NCI-H146 treated with DMSO at 0.1 percent for 48 hours (cell line): ENCODE measurements around the gene SOD2.
"Not testable (repeated sequence)": the region's sequence is repeated elsewhere in the genome, so short reads cannot be mapped to it uniquely, and the experiment has no call there.

ENCODE experiments used
- DNase-seq: peaks from one replicate; lab custom pipeline; 2025; ENCODE audit not compliant: unreplicated experiment; lab: John Stamatoyannopoulos, UW

Gene SOD2

GRCh38 chr6:159693128-159693893 lies at the start of gene SOD2:
Gene SOD2 (minus strand): TSS chr6:159693241. CDS start chr6:159693167, 74 bp downstream.
- peak; percentile 87 for DNase-seq

- DNase-seq: no peak
Measured at GRCh38 chr6:159742165-159742564, 49.1 kb upstream of the SOD2 start.

- no peak for DNase-seq
Measured at GRCh38 chr6:159739341-159739740, 46.3 kb upstream of the SOD2 start.

GRCh38 chr6:159736908-159737307 lies 43.9 kb upstream of the SOD2 start:
- DNase-seq: no peak

GRCh38 chr6:159733395-159733794 lies 40.4 kb upstream of the SOD2 start:
- not testable (repeated sequence) for DNase-seq

- DNase-seq: not testable (repeated sequence)
Measured at GRCh38 chr6:159732550-159732949, 39.5 kb upstream of the SOD2 start.

GRCh38 chr6:159730332-159730676 lies 37.3 kb upstream of the SOD2 start:
- no peak for DNase-seq

GRCh38 chr6:159729598-159730331 lies 36.7 kb upstream of the SOD2 start:
- DNase-seq: no peak

GRCh38 chr6:159728531-159728964 lies 35.5 kb upstream of the SOD2 start:
- no peak for DNase-seq

- DNase-seq: peak; percentile 48
Measured at GRCh38 chr6:159727717-159728445, 34.8 kb upstream of the SOD2 start.

GRCh38 chr6:159726918-159727716 lies 34.1 kb upstream of the SOD2 start, which contains the start of gene WTAP:
Gene WTAP (plus strand): TSS chr6:159727506. CDS start chr6:159736266, 8,760 bp downstream.
- DNase-seq: peak; percentile 97

GRCh38 chr6:159726255-159726917 lies 33.3 kb upstream of the SOD2 start:
- peak; percentile 88 for DNase-seq

GRCh38 chr6:159725208-159725607 lies 32.2 kb upstream of the SOD2 start:
- DNase-seq: not testable (repeated sequence)

GRCh38 chr6:159724778-159725177 lies 31.7 kb upstream of the SOD2 start:
- no peak for DNase-seq

GRCh38 chr6:159723259-159723658 lies 30.2 kb upstream of the SOD2 start:
- DNase-seq: no peak

- no peak for DNase-seq
Measured at GRCh38 chr6:159722655-159723054, 29.6 kb upstream of the SOD2 start.

- not testable (repeated sequence) for DNase-seq
Measured at GRCh38 chr6:159721981-159722380, 28.9 kb upstream of the SOD2 start.

GRCh38 chr6:159720708-159721107 lies 27.7 kb upstream of the SOD2 start:
- peak; percentile 64 for DNase-seq

- DNase-seq: no peak
Measured at GRCh38 chr6:159719287-159719686, 26.2 kb upstream of the SOD2 start.

GRCh38 chr6:159718634-159719033 lies 25.6 kb upstream of the SOD2 start:
- no peak for DNase-seq
